ENCODE results near the gene KLK12. TPM values are rescaled to one million over a fixed set of nuclear protein-coding genes. Genes with fewer than 3 reads are reported as not detected.

The KLK12 gene
- total RNA-seq, 1 donor from 2014 or later, result not detected

DNA sequence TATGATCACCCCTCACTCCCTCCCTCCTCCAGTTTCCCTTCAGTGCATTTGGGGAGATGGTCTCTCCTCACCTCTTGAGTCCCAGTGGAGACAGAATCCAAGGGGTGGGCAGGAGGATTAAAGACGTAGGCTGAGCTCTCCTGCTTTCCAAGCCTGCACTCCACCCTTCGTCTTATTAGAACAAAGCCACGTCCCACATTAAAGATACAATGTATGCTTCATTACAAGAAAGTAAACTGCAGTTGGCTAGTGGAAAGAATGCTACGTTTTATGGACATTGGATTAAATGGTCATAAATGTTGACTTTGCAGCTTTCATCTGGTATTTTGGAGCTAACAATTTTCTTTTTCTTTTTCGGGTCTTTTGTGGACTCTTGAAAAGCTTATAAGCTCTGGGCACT lies 6.9 kb downstream of the KLK12 start:
- H3K27ac Mint-ChIP-seq (ENCODE audit: unreplicated experiment), result no peak overlapping the region
- no peaks in the 10 kb centered on the region for H3K27me3 Mint-ChIP-seq (ENCODE audit: unreplicated experiment)
- no peaks in the 10 kb centered on the region for H3K36me3 Mint-ChIP-seq (ENCODE audit: unreplicated experiment)
- H3K4me1 Mint-ChIP-seq (ENCODE audit: unreplicated experiment), result no peaks in the 10 kb centered on the region
- H3K9me3 Mint-ChIP-seq (ENCODE audit: unreplicated experiment), result peaks cover 17% of the 10 kb centered on the region
- TF ChIP-seq, protein P1, sequence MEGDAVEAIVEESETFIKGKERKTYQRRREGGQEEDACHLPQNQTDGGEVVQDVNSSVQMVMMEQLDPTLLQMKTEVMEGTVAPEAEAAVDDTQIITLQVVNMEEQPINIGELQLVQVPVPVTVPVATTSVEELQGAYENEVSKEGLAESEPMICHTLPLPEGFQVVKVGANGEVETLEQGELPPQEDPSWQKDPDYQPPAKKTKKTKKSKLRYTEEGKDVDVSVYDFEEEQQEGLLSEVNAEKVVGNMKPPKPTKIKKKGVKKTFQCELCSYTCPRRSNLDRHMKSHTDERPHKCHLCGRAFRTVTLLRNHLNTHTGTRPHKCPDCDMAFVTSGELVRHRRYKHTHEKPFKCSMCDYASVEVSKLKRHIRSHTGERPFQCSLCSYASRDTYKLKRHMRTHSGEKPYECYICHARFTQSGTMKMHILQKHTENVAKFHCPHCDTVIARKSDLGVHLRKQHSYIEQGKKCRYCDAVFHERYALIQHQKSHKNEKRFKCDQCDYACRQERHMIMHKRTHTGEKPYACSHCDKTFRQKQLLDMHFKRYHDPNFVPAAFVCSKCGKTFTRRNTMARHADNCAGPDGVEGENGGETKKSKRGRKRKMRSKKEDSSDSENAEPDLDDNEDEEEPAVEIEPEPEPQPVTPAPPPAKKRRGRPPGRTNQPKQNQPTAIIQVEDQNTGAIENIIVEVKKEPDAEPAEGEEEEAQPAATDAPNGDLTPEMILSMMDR (IDR thresholded peaks at IDR 0.05), result no peak
- H3K4me3 Mint-ChIP-seq (ENCODE audit: unreplicated experiment), result no peak overlapping the region
- DNase-seq (ENCODE audit: extremely low spot score, unreplicated experiment), result no peak

DNA sequence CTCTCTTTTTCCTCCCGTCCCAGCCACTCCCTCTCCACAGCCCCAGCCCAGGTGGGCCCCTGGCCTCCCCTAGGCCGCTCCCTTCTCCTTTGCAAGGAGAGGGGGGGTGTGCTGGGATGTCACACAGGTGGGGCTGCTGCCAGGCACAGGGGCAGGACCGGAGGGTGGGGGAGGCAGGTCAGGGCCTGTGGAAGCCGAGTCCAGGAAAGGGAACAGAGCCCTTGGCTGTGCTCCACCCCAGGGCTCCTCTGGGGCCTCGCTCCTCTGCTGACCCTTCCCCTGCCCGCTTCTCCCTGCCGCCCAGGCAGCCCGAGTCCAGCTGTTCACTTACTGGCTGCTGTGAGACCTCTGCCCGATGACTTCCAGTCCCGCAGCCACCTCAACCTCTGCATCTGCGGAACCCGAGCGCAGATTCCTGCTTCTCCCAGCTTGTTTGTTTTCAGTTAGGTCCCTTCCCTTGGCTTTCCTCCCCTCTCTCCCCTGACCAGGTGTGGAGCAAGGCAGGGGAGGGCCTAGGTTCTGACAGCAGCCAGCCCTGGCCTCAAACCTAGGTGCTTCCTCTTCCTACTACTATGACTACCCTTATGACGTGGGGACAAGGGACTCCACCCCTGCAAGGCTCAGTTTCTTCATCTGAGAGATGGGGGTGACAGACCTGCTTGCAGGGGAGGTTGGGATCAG lies 7.5 kb downstream of the KLK12 start:
- Mint-ChIP-seq H3K36me3 (ENCODE audit: unreplicated experiment) (no peaks in the 10 kb centered on the region), H3K4me3 (ENCODE audit: unreplicated experiment) (no peak overlapping the region), H3K27me3 (ENCODE audit: unreplicated experiment) (no peaks in the 10 kb centered on the region), H3K27ac (ENCODE audit: unreplicated experiment) (no peak overlapping the region), H3K4me1 (ENCODE audit: unreplicated experiment) (no peaks in the 10 kb centered on the region), H3K9me3 (ENCODE audit: unreplicated experiment) (peaks cover 17% of the 10 kb centered on the region)
- TF ChIP-seq, protein P1 (IDR thresholded peaks at IDR 0.05), result no peak
- no peak for DNase-seq (ENCODE audit: extremely low spot score, unreplicated experiment)

DNA sequence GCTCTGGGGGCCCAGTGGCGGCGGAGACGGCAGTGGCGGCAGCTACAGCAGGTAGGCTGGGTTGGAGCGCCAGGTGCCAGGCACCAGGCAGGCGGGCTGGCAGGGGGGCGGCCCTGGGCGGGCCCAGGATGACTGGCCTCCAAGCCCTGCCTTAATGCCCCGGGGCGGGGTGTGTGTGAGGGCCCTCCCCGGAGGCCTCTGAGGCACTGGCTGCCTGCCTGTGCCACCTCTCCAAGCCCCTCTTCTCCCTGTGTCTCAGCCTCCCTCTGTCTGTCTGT lies 8.3 kb downstream of the KLK12 start, which contains the start of gene KLK11:
Gene KLK11, minus strand, starts transcription at position 63 of the 278 bp plus-strand sequence. CDS start 985 bp downstream, outside the sequence.
- no peaks in the 10 kb centered on the region for H3K4me1 Mint-ChIP-seq (ENCODE audit: unreplicated experiment)
- no peaks in the 10 kb centered on the region for H3K27me3 Mint-ChIP-seq (ENCODE audit: unreplicated experiment)
- DNase-seq (ENCODE audit: extremely low spot score, unreplicated experiment), result no peak
- H3K9me3 Mint-ChIP-seq (ENCODE audit: unreplicated experiment), result peaks cover 16% of the 10 kb centered on the region
- TF ChIP-seq, protein P1 (IDR thresholded peaks at IDR 0.05), result no peak
- H3K36me3 Mint-ChIP-seq (ENCODE audit: unreplicated experiment), result no peaks in the 10 kb centered on the region
- no peak within 1 kb of the TSS for H3K27ac Mint-ChIP-seq (ENCODE audit: unreplicated experiment)
- H3K4me3 Mint-ChIP-seq (ENCODE audit: unreplicated experiment), result no peak within 1 kb of the TSS

GRCh38 chr19:51025809-51026553 lies 8.8 kb downstream of the KLK12 start:
- TF ChIP-seq, protein P1 (IDR thresholded peaks at IDR 0.05), result no peak
- Mint-ChIP-seq H3K4me1 (ENCODE audit: unreplicated experiment) (no peaks in the 10 kb centered on the region), H3K27me3 (ENCODE audit: unreplicated experiment) (no peaks in the 10 kb centered on the region), H3K27ac (ENCODE audit: unreplicated experiment) (no peak overlapping the region), H3K9me3 (ENCODE audit: unreplicated experiment) (peaks cover 11% of the 10 kb centered on the region), H3K36me3 (ENCODE audit: unreplicated experiment) (no peaks in the 10 kb centered on the region), H3K4me3 (ENCODE audit: unreplicated experiment) (no peak overlapping the region)
- no peak for DNase-seq (ENCODE audit: extremely low spot score, unreplicated experiment)

- DNase-seq (ENCODE audit: extremely low spot score, unreplicated experiment), result no peak
Measured at GRCh38 chr19:51025401-51025800, 9.4 kb downstream of the KLK12 start.

More at GRCh38 chr19:51025401-51025800, 9.4 kb downstream of the KLK12 start:
- TF ChIP-seq, protein P1 (IDR thresholded peaks at IDR 0.05), result no peak
- peaks cover under 1% of the 10 kb centered on the region for H3K27me3 Mint-ChIP-seq (ENCODE audit: unreplicated experiment)
- H3K4me3 Mint-ChIP-seq (ENCODE audit: unreplicated experiment), result no peak overlapping the region
- no peaks in the 10 kb centered on the region for H3K36me3 Mint-ChIP-seq (ENCODE audit: unreplicated experiment)
- no peak overlapping the region for H3K27ac Mint-ChIP-seq (ENCODE audit: unreplicated experiment)
- peaks cover 6% of the 10 kb centered on the region for H3K9me3 Mint-ChIP-seq (ENCODE audit: unreplicated experiment)
- no peaks in the 10 kb centered on the region for H3K4me1 Mint-ChIP-seq (ENCODE audit: unreplicated experiment)
